ENCODE results near the gene RHBDL3. TPM values are rescaled to one million over a fixed set of nuclear protein-coding genes. Genes with fewer than 3 reads are reported as not detected.

RHBDL3 gene
- polyA plus RNA-seq, 1 donor from 2014 or later, result 0.25 TPM

DNA sequence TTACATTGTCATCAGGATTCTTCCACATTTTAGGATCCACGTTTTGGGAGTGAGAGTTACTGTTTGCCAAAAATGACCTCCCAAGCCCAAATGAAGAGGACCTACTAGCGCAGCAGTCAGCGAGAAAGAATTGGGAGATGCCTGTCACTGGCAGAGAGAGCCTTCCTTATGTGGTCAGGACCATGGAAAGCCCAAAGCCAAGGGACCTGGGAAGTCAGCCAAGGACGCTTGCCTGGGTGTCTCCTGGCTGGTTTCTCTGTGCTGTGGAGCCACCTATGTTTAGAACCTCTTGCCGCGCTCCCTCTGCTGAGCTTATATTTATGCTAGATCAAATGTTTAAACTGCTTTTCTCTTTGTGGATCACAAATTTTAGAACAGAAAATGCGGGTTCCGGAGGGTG, 24.9 kb upstream of the RHBDL3 start:
- no peak overlapping the region for H2AFZ ChIP-seq (ENCODE audit: low read depth, low read length)
- H4K20me1 ChIP-seq (ENCODE audit: insufficient read depth), result no peaks in the 10 kb centered on the region
- H3K9ac ChIP-seq (ENCODE audit: low read length), result no peak overlapping the region
- no peaks in the 10 kb centered on the region for H3K9me2 ChIP-seq (ENCODE audit: insufficient read depth, low read length)
- no peaks in the 10 kb centered on the region for H3F3A ChIP-seq (ENCODE audit: insufficient read depth, low read length, poor library complexity, severe bottlenecking)
- no peaks in the 10 kb centered on the region for H3K9me3 ChIP-seq (ENCODE audit: low read length)
- no peak overlapping the region for H3K27ac ChIP-seq (ENCODE audit: low read length)
- H3K36me3 ChIP-seq (ENCODE audit: insufficient read depth, low read length), result no peaks in the 10 kb centered on the region
- no peaks in the 10 kb centered on the region for H3K27me3 ChIP-seq (ENCODE audit: insufficient read depth, low read depth, low read length)
- TF ChIP-seq TAF1 (IDR thresholded peaks at IDR 0.05; ENCODE audit: low read depth) (no peak), MXI1 (conservative IDR thresholded peaks at IDR 0.05; ENCODE audit: poor library complexity, severe bottlenecking) (no peak), EZH2 (IDR thresholded peaks at IDR 0.05; ENCODE audit: borderline replicate concordance, insufficient read depth, low read length, poor library complexity, severe bottlenecking) (no peak), EP300 (conservative IDR thresholded peaks at IDR 0.05; ENCODE audit: poor library complexity, severe bottlenecking) (no peak), SMC3 (conservative IDR thresholded peaks at IDR 0.05; ENCODE audit: poor library complexity) (no peak), RAD21 (conservative IDR thresholded peaks at IDR 0.05) (no peak), POLR2AphosphoS5 (IDR thresholded peaks at IDR 0.05) (no peak)
- TF ChIP-seq, protein P1, sequence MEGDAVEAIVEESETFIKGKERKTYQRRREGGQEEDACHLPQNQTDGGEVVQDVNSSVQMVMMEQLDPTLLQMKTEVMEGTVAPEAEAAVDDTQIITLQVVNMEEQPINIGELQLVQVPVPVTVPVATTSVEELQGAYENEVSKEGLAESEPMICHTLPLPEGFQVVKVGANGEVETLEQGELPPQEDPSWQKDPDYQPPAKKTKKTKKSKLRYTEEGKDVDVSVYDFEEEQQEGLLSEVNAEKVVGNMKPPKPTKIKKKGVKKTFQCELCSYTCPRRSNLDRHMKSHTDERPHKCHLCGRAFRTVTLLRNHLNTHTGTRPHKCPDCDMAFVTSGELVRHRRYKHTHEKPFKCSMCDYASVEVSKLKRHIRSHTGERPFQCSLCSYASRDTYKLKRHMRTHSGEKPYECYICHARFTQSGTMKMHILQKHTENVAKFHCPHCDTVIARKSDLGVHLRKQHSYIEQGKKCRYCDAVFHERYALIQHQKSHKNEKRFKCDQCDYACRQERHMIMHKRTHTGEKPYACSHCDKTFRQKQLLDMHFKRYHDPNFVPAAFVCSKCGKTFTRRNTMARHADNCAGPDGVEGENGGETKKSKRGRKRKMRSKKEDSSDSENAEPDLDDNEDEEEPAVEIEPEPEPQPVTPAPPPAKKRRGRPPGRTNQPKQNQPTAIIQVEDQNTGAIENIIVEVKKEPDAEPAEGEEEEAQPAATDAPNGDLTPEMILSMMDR (IDR thresholded peaks at IDR 0.05; ENCODE audit: poor library complexity, severe bottlenecking), result no peak
- TF ChIP-seq, protein P2, sequence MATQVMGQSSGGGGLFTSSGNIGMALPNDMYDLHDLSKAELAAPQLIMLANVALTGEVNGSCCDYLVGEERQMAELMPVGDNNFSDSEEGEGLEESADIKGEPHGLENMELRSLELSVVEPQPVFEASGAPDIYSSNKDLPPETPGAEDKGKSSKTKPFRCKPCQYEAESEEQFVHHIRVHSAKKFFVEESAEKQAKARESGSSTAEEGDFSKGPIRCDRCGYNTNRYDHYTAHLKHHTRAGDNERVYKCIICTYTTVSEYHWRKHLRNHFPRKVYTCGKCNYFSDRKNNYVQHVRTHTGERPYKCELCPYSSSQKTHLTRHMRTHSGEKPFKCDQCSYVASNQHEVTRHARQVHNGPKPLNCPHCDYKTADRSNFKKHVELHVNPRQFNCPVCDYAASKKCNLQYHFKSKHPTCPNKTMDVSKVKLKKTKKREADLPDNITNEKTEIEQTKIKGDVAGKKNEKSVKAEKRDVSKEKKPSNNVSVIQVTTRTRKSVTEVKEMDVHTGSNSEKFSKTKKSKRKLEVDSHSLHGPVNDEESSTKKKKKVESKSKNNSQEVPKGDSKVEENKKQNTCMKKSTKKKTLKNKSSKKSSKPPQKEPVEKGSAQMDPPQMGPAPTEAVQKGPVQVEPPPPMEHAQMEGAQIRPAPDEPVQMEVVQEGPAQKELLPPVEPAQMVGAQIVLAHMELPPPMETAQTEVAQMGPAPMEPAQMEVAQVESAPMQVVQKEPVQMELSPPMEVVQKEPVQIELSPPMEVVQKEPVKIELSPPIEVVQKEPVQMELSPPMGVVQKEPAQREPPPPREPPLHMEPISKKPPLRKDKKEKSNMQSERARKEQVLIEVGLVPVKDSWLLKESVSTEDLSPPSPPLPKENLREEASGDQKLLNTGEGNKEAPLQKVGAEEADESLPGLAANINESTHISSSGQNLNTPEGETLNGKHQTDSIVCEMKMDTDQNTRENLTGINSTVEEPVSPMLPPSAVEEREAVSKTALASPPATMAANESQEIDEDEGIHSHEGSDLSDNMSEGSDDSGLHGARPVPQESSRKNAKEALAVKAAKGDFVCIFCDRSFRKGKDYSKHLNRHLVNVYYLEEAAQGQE (IDR thresholded peaks at IDR 0.05; ENCODE audit: borderline replicate concordance), result no peak
- H3K79me2 ChIP-seq (replicated peaks; ENCODE audit: insufficient read depth, low read length), result no peaks in the 10 kb centered on the region
- no peak overlapping the region for H3K4me2 ChIP-seq (ENCODE audit: low read length)
- H3K4me3 ChIP-seq (ENCODE audit: low read length), result no peak overlapping the region

- Histone ChIP-seq H3K9me3 (ENCODE audit: low read length) (no peaks in the 10 kb centered on the region), H4K20me1 (ENCODE audit: insufficient read depth) (no peaks in the 10 kb centered on the region), H3K4me3 (ENCODE audit: low read length) (peak overlapping the region; percentile 30), H2AFZ (ENCODE audit: low read depth, low read length) (no peak overlapping the region), H3K9me2 (ENCODE audit: insufficient read depth, low read length) (no peaks in the 10 kb centered on the region), H3K79me2 (replicated peaks; ENCODE audit: insufficient read depth, low read length) (no peaks in the 10 kb centered on the region), H3K27ac (ENCODE audit: low read length) (peak overlapping the region; percentile 54), H3K4me2 (ENCODE audit: low read length) (peak overlapping the region; percentile 11), H3K36me3 (ENCODE audit: insufficient read depth, low read length) (no peaks in the 10 kb centered on the region), H3F3A (ENCODE audit: insufficient read depth, low read length, poor library complexity, severe bottlenecking) (no peaks in the 10 kb centered on the region), H3K27me3 (ENCODE audit: insufficient read depth, low read depth, low read length) (no peaks in the 10 kb centered on the region), H3K9ac (ENCODE audit: low read length) (no peak overlapping the region)
- TF ChIP-seq POLR2AphosphoS5 (IDR thresholded peaks at IDR 0.05), result no peak
- TF ChIP-seq EP300 (conservative IDR thresholded peaks at IDR 0.05; ENCODE audit: poor library complexity, severe bottlenecking), result no peak
- TF ChIP-seq EZH2 (IDR thresholded peaks at IDR 0.05; ENCODE audit: borderline replicate concordance, insufficient read depth, low read length, poor library complexity, severe bottlenecking), result no peak
- TF ChIP-seq TAF1 (IDR thresholded peaks at IDR 0.05; ENCODE audit: low read depth), result no peak
- TF ChIP-seq, protein P1 (IDR thresholded peaks at IDR 0.05; ENCODE audit: poor library complexity, severe bottlenecking), result no peak
- no peak for TF ChIP-seq RAD21 (conservative IDR thresholded peaks at IDR 0.05)
- no peak for TF ChIP-seq SMC3 (conservative IDR thresholded peaks at IDR 0.05; ENCODE audit: poor library complexity)
- TF ChIP-seq MXI1 (conservative IDR thresholded peaks at IDR 0.05; ENCODE audit: poor library complexity, severe bottlenecking), result no peak
- TF ChIP-seq, protein P2 (IDR thresholded peaks at IDR 0.05; ENCODE audit: borderline replicate concordance), result no peak
These were observed 24.0 kb upstream of the RHBDL3 start for GRCh38 chr17:32241640-32242039.
